ENCODE results near the gene NBR1.
"Not testable (repeated sequence)": the region's sequence is repeated elsewhere in the genome, so short reads cannot be mapped to it uniquely, and the experiment has no call there.

Gene NBR1

GRCh38 chr17:43246456-43246855 lies 75.4 kb downstream of the NBR1 start:
- CTCF ChIA-PET; DNase-seq (ENCODE audit: extremely low spot score); POLR2A ChIA-PET: not testable (repeated sequence)

Measured in HEK293T (cell line).